SK-N-MC (cell line): ENCODE measurements around the gene ASAH2B.

Experiments used
- EZH2 ChIP-seq: fragments of 200-600 bp; sonication (generic); IDR thresholded peaks from one replicate; pipeline ENCODE4 v1.6.1; 2017; ENCODE audit warnings: antibody characterized with exemption
- FOXP2 ChIP-seq: optimal IDR thresholded peaks from 2 replicates; pipeline ENCODE3; 2011; ENCODE audit warnings: mild to moderate bottlenecking, moderate library complexity; ENCODE audit not compliant: insufficient read depth; ENCODE audit errors: extremely low read length, control extremely low read depth
- POLR2AphosphoS5 ChIP-seq: IDR thresholded peaks from 2 replicates; pipeline ENCODE4 v1.6.1; 2012; ENCODE audit warnings: mild to moderate bottlenecking, low read depth, low read length, borderline replicate concordance

DNA sequence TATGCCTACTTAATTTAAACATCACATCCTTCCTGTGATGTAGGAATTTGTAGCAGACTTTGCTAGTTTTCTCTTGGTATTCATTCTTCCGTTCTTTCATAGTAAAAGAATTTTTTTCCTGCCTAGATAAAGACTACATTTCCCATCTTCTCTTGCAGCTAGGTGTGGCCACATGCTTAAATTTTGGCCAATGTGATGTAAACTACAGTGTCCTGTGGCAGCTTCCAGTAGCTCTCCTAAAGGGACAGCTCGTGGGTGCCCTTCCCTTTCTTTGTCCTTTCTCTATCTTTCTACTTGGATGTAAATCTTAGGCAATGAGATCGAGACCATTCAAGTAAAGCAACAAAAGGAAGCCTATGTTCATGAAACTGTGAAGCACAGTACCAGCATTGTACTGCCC, 58.6 kb downstream of the ASAH2B start:
- TF ChIP-seq EZH2 (no peak), POLR2AphosphoS5 (no peak), FOXP2 (no peak)
